Right ventricle myocardium superior (tissue), 1 donor: ENCODE measurements around the gene CRYAB. TPM values are rescaled to one million over a fixed set of nuclear protein-coding genes. Genes with fewer than 3 reads are reported as not detected.
"Not testable (repeated sequence)": the region's sequence is repeated elsewhere in the genome, so short reads cannot be mapped to it uniquely, and the experiment has no call there.

Experiments
- ATAC-seq: fragments of 200-7000 bp; cut with Tn5 transposase; one replicate; pipeline ENCODE4 v1.9.1; 2020; ENCODE audit warnings: mild to moderate bottlenecking; ENCODE audit not compliant: poor library complexity
- DNase-seq: peaks from one replicate; pipeline ENCODE4 v3.0.0-alpha.2; 2020
- intact Hi-C: fragments of 100-400 bp; cut with DNase I; formaldehyde crosslinking; loops from one replicate; pipeline ENCODE4 v1.11.2; 2022
- total RNA-seq: library from RNA; stranded (reverse); fragmentation: NEBNext Ultra II Directional; extraction: Animal tissue kit (Norgen Biotek cat#: 25700); gene quantifications from one replicate; pipeline ENCODE4 v1.2.1, GENCODE V29; 2021
- donor health status: DM: no; HTN: yes; CAD: no; lungs with severe emphysema.

Gene CRYAB
- total RNA-seq, 1 donor from 2014 or later = 6,403 TPM

DNA sequence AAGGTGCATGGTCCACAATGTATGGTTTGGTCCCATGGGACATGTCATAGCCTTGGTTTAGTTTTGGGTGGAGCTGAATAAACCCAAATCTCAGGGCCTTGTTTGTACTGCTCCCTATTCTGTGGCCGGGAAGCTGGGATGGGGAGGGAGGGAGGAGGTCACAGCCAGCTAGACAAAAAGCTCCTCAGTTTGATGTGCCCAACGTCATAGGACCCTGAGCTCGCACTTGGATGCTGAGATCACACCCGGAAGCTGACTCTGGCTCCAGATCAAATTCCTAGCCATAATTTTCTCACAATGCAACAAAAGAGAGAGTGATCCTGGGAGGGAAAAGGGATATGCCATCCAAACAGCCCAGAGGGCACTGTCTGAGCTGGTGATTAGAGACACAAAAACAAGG lies 2.4 kb upstream of the CRYAB start:
- peak; percentile 62 for DNase-seq
- intact Hi-C loops = no loop called here

DNA sequence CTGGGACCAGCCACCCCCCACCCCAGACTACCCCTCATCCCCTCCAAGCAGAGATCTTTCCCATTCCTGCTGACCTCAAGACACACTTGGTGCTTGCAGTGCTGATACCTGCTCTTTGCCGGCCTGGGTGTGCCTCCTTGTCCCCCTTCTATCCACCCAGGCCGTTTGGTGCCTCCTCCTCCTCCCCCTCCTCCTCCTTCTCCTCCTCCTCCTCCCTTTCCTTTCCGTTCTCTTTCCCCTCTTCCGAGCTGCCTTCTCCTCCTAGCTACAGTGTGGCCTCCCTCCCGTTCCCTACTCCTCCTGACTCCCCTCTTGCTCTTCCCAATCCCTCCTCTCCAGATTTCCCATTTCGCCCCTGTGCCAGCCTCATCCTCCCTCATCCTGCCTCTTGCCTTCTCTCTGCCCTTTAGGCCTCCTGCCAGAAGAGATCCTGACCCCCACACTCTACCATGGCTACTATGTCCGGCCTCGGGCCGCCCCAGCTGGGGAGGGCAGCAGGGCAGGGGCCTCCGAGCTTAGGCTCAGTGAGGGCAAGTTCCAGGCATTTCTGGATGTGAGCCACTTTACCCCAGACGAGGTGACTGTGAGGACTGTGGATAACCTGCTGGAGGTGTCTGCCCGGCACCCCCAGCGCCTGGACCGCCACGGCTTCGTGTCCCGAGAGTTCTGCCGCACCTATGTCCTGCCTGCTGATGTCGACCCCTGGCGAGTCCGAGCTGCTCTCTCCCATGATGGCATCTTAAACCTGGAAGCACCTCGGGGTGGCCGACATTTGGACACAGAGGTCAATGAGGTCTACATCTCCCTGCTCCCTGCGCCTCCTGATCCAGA lies 1.7 kb upstream of the CRYAB start:
- ATAC-seq = peak; percentile 28
- intact Hi-C loops = no loop called here
- DNase-seq = peak; percentile 52

More for the DNA sequence above, 2.4 kb upstream of the CRYAB start:
- peak; percentile 13 for ATAC-seq

DNA sequence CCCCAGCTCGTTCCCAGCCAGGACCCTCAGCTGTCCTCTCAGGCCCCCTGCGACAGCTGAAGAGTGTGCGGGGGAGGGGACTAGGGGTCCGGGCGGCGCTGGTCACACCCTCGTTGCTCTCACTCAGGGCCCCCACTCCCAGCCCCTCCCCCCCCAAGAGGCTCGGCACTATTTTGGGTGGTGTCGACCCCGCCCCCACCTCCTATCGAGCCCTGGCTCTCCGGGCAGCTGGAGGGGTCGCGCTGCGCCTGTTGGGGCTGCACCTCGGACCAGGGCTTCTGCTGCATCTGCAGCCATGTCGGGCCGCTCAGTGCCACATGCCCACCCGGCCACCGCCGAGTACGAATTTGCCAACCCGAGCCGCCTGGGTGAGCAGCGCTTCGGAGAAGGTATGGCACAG lies 965 bp upstream of the CRYAB start, which contains the start of gene HSPB2:
Gene HSPB2, plus strand, starts transcription at position 200 of the 400 bp plus-strand sequence. Its CDS starts 96 bp downstream, at position 296.
- intact Hi-C loops = no loop called here
- ATAC-seq = peak; percentile 19

DNA sequence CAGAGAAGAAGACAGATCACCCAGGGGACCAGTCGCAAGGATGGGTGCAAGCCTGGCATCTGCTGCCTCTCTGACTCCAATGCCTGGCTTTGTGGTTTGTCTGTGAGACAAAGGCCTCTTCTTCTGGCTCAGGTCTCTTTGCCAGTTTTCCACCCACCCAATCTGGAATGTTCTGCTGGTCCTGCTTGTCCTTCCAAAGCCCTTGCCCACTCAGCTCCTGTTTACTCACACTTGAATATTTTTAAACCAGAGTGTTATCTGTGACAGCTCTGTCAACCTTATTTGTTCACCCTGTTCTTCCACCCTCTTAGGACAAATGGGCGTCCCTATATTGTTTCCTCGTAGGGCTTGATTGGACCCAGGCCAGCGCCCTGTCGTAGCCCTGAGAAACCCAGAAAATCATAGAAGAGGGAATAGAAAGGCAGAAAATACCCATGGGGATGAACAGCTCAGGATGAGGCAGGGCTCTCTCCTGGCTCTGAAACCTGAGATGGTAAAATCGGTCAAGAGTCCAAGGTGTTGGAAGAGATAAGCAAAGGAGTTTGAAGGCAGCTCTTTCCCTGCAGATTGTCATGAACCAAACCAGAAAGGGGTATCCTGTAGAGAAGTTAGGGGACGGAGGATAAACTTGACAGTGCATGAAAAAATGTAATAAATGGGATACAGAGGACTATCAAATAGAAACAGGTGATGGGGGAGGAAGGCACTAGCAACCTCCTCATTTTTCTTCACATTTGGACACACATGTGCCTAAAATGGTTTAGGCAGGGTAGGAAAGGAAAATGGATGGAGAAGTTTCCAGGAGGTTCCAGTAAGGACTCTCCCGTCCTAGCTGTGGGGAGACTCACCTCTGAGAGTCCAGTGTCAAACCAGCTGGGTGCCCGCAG lies 651 bp downstream of the CRYAB start:
- intact Hi-C loops = no loop called here
- DNase-seq = peak; percentile 57
- peak; percentile 19 for ATAC-seq

More for the DNA sequence above, 965 bp upstream of the CRYAB start, which contains the start of gene HSPB2:
- peak; percentile 64 for DNase-seq

DNA sequence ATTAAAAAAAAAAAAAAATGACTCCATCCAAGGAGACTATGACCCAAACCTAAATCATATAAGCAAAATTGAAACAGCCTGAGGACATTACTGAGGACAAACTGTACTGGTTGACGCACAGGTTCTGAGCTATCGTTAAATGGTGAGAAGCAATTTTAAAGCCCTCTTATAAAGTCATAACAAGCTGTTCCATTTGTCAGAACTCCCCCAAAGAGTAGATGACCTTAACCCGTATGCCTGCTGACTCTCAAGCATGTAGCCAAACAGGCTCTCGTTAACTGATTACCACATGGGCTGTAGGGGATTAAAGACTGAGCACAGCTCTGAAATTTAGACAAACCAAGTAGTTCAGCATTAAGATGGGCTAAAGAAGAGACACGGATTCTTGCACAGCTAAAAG lies 2.2 kb downstream of the CRYAB start:
- ATAC-seq = no peak
- no peak for DNase-seq
- intact Hi-C loops = no loop called here

DNA sequence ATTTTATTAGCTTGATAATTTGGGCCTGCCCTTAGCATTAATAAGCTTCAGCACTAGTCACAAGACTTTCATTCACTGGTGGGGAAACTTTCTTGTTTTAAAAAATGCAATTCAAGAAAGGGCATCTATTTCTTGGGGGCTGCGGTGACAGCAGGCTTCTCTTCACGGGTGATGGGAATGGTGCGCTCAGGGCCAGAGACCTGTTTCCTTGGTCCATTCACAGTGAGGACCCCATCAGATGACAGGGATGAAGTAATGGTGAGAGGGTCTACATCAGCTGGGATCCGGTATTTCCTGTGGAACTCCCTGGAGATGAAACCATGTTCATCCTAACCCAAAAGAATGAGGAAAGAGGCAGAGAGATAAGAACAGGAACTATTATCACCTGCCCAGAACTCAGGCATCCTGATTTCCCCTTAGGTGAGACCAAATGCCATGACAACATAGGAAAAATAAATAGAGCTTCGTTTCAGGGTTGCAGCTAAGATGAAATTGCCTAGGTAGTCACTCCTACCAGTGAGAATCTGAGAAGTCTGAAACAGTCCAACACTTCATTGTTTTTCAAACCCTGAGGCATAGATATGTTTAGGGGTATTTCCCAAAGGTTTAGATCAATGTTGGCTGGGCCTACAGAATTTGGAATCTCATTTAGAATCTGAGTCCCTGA lies 2.8 kb downstream of the CRYAB start:
- ATAC-seq = no peak
- intact Hi-C loops = no loop called here
- no peak for DNase-seq

DNA sequence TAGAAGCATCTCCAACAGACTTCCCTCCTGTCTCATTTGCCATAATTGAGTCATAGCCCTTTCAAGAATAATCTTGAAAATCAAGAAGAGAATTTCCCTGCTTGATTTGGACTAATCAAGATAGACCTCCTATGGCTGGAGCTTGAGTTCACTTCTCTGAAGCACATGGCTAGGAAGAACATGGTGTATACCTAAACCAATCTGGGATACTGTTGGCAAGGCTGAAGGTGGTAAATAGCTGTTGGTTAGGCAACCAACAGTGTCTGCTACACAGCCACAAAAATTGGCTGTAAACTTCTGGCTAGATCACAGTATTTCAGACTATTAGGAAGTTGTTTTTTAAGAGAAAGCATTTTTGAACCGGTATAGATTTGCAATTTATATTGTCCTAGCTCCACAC lies 4.9 kb downstream of the CRYAB start:
- intact Hi-C loops = no loop called here
- ATAC-seq (peak; percentile 36), DNase-seq (no peak)

DNA sequence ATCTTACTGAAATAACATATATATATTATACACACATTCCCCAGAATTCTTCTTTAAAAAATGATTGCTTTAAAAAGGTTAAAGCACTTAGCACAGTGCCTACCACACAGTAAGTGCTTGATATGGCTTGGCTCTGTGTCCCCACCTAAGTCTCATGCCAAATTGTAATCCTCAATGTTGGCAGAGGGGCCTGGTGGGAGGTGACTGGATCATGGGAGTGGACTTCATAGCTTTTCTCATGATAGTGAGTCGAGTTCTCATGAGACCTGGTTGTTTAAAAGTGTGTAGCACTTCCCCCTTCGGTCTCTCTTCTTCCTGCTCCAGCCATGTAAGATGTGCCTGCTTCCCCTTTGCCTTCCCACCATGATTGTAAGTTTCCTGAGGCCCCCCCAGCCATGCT lies 6.2 kb downstream of the CRYAB start:
- intact Hi-C loops = no loop called here
- no peak for DNase-seq

DNA sequence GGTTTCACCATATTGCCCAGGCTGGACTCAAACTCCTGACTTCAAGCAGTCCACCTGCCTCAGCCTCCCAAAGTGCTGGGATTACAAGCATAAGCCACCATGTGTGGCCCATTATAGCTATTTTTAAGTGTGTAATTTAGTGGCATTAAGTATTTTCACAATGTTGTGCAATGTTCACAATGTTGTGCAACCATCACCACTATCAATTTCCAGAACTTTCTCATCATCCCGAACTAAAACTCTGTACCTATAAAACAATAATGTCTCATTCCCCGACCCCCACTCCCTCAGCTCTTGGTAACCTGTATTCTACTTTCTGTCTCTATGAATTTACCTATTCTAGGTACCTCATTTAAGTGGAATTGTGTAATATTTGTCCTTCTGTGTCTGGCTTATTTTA lies 24.7 kb downstream of the CRYAB start:
- intact Hi-C loops = no loop called here
- no peak for ATAC-seq
- DNase-seq = no peak

More for the DNA sequence above, 6.2 kb downstream of the CRYAB start:
- peak; percentile 53 for ATAC-seq

DNA sequence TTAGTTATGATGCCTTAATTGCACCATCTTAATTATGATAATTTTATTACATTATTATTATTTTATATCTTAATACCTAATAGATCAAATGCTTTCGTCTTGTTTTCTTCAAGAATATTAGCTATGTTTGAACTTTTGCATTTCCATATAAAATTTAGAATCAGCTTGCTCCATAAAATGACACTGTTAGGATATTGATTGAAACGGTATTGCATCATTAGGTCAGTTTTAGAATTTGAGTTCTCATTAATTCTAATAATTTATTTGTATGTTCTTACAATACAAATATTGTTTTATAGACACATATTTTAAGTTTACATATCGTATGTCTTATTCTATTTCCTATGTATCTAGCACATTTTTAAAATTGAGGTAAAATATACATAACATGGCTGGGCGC lies 25.5 kb downstream of the CRYAB start:
- DNase-seq (no peak), ATAC-seq (no peak)
- intact Hi-C loops = no loop called here

DNA sequence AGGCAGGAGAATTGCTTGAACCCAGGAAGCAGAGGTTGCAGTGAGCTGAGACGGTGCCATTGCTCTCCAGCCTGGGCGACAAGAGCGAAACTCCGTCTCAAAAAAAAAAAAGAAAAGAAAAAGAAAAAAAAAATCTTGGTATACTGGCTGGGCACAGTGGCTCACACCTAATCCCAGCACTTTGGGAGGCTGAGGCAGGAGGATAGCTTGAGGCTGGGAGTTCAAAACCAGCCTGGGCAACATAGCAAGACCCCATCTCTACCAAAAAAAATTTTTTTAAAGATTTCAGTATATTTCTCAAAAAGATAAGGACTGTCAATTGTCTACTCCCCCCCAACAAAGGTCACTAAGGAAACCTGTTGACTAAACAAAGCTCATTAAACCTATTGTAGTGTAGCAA lies 26.5 kb downstream of the CRYAB start:
- DNase-seq, ATAC-seq, intact Hi-C loops: not testable (repeated sequence)

DNA sequence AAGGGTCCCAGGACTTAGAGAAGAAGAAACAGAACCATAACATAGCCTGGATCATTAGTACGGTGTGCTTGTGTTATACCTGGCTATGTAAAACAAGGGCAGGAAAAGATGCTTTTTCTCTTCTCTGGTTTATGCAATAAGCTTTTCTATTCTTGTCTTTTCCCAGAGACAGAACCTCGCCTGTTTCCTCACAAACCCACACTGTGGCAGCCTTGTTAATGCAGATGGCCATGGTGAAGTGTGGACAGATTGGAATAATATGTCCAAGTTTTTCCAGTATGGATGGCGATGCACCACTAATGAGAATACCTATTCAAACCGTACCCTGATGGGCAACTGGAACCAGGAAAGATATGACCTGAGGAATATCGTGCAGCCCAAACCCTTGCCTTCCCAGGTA lies 29.4 kb downstream of the CRYAB start:
- intact Hi-C loops = no loop called here
- DNase-seq = no peak
- no peak for ATAC-seq

DNA sequence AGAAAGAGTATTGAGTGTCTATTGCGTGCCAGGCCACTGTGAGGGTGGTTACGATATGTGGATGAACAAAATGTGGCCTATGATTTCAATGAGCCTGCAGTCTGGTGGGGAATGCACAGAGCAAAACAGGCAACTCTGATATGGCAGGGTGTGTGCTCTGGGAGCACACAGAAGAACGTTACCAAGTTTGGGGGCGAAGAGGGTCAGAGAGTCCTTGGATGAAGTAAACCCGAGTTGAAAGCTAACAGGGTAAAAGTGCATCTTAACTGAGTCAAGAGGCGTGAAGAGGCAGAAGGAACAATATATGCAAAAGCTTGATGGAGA lies 32.0 kb downstream of the CRYAB start:
- DNase-seq (no peak), ATAC-seq (peak; percentile 13)
- intact Hi-C loops = loop anchor here (5.0 to 10.0 kb wide), 3 partner anchors 48 to 205 kb away; partner anchors contain the start of genes SDHD and TIMM8B

DNA sequence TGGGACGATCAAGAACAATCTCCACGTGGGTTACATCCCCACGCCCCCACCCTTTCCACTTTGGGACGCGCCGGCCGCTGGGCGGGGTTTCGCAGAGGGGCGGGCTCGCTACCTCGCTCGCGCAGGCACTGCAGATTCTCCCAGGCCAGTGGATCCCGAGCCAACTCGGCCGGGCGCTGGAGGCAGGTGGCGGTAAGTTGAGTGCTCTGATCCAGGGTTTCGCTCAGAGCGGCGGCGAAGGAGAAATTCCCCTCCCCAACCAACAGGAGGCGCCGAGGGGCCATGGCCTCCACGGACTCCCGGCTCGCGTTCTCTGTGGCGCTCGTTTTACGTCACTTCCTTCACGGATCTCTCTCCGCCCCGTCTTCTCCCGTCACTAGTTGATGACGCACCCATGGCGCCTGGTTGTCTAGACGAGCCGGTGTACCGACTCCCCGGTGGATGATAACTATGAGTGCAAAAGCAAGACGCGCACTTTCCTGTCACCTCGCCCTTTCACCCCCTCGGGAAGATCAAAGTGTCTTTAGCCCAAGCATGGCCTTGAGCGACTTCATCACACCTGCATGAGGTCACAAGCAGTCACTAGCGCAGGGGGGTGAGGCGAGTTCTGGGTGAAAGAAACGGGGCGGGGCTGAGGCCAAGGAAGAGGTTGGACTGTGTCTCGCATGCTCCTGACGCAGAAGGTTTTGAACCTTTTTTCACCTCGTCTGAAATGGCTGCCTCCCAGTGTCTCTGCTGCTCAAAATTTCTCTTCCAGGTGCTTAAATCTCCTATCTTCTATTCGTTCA lies 32.5 kb downstream of the CRYAB start, which contains the start of the genes CFAP68 and FDXACB1:
Gene CFAP68, plus strand, starts transcription at position 693 of the 788 bp plus-strand sequence. Its CDS starts 20 bp downstream, at position 713.
Gene FDXACB1, minus strand, starts transcription at position 317 of the 788 bp plus-strand sequence. Its CDS starts 33 bp downstream, at position 284.
- ATAC-seq = peak; percentile 96
- intact Hi-C loops = loop anchor here (5.0 to 10.0 kb wide), 3 partner anchors 48 to 206 kb away; partner anchors contain the start of genes SDHD and TIMM8B

DNA sequence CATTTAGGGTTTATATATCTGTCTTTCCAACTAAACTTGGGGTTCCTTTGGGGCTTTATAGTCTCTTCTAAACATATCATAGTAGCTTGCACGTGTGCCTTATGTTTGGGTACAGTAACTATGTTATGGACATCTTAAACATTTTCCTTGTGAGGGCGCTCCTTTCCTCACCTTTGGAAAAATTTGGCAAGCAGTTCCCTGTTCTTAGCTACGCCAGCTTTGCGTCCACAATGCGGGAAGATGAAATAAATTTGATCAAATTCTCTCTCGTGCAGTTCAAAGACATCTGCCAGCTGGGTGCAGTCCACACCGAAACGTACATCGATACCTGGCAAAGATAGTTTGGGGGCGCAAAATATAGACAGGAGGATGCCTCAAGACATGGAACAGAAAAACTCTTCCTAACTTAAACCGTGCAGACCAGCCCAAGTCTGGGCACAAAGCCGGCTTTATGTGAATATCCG lies 33.2 kb downstream of the CRYAB start:
- ATAC-seq = peak; percentile 1
- no peak for DNase-seq
- intact Hi-C loops = loop anchor here (5.0 to 10.0 kb wide), 3 partner anchors 49 to 206 kb away; partner anchors contain the start of genes SDHD and TIMM8B

More for the DNA sequence above, 32.5 kb downstream of the CRYAB start, which contains the start of the genes CFAP68 and FDXACB1:
- DNase-seq = peak; percentile 96

DNA sequence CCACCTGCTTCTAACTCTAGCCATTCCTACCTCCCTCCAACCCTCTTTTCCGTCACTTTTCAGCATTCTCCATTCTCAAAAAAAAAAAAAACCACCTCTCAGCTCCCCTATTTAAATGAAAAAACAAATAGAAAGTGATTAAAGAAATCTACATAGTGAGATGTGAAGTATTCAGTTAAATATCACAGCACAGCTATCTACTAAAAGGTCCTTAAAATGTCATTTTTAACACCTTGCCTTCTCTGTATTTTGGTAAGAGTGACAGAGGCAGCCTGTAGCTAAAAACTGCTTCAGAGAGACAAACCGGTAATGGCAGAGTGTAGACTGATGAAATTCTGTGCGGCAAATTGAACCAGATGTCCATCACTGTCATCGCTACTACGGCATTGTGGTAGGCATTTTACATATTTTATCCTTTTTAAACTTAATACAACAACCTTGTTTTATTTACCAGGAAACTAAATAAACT lies 39.8 kb downstream of the CRYAB start:
- intact Hi-C loops = loop anchor here (10.0 kb wide), 1 partner anchor 213 kb away; the partner anchor contains the start of genes SDHD and TIMM8B
- DNase-seq (no peak), ATAC-seq (peak; percentile 37)
